ENCODE measurements around the gene ERVFRD-1.

Gene ERVFRD-1

GRCh38 chr6:11094941-11095340 is 16.6 kb downstream of the ERVFRD-1 start:
- Histone ChIP-seq H3K9me2 (replicated peaks; ENCODE audit: insufficient read depth, low read length) (no peaks in the 10 kb centered on the region), H3K36me3 (replicated peaks; ENCODE audit: insufficient read depth, low read length) (no peaks in the 10 kb centered on the region; the same call in 1 of the 2 replicates), H4K20me1 (ENCODE audit: insufficient read depth, low read length) (no peaks in the 10 kb centered on the region), H3F3A (ENCODE audit: insufficient read depth, low read length) (peaks cover 26% of the 10 kb centered on the region), H3K9me3 (replicated peaks; ENCODE audit: insufficient read depth, low read length) (no peaks in the 10 kb centered on the region), H3K79me2 (ENCODE audit: low read length) (peaks cover 57% of the 10 kb centered on the region), H3K4me1 (ENCODE audit: low read length) (peaks cover 21% of the 10 kb centered on the region), H3K27me3 (replicated peaks; ENCODE audit: insufficient read depth, low read length) (no peaks in the 10 kb centered on the region), H3K4me2 (ENCODE audit: low read depth, low read length) (peak overlapping the region; percentile 92), H3K9ac (ENCODE audit: low read length) (peak overlapping the region; percentile 93), H3K27ac (ENCODE audit: low read length) (peak overlapping the region; percentile 92), H3K4me3 (ENCODE audit: low read length) (peak overlapping the region; percentile 97), H2AFZ (ENCODE audit: low read length) (peak overlapping the region; percentile 88)
- TF ChIP-seq, protein P1, sequence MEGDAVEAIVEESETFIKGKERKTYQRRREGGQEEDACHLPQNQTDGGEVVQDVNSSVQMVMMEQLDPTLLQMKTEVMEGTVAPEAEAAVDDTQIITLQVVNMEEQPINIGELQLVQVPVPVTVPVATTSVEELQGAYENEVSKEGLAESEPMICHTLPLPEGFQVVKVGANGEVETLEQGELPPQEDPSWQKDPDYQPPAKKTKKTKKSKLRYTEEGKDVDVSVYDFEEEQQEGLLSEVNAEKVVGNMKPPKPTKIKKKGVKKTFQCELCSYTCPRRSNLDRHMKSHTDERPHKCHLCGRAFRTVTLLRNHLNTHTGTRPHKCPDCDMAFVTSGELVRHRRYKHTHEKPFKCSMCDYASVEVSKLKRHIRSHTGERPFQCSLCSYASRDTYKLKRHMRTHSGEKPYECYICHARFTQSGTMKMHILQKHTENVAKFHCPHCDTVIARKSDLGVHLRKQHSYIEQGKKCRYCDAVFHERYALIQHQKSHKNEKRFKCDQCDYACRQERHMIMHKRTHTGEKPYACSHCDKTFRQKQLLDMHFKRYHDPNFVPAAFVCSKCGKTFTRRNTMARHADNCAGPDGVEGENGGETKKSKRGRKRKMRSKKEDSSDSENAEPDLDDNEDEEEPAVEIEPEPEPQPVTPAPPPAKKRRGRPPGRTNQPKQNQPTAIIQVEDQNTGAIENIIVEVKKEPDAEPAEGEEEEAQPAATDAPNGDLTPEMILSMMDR (IDR thresholded peaks at IDR 0.05; ENCODE audit: low read length): no peak
- TF ChIP-seq EZH2 (optimal IDR thresholded peaks at IDR 0.05; ENCODE audit: low read depth, low read length) (no peak), EZH2phosphoT487 (IDR thresholded peaks at IDR 0.05; ENCODE audit: low read length) (no peak)
- no peak for DNase-seq

DNA sequence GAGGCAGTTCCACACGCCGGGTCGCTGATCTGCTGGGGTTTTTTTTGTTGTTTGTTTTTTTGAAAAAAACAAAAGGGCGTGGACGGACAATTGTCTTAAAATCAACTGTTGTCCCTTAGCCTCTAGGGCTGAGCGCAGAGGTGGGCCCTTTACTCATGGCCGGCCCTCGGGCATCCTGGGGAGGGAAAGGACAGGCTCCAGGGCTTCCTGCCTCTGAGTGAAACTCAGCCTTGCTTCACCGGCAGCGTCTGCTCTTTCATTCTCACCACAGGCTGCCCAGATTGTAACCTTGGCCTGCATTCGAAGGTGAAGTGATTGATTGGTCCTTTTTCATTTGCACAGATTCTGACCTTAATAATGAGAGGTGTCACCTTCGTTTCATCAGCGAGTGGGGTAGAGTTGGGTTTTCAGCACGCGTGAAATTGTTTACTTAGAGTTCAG is 17.1 kb downstream of the ERVFRD-1 start:
- no peak for TF ChIP-seq EZH2phosphoT487 (IDR thresholded peaks at IDR 0.05; ENCODE audit: low read length)
- no peak for TF ChIP-seq EZH2 (optimal IDR thresholded peaks at IDR 0.05; ENCODE audit: low read depth, low read length)
- TF ChIP-seq, protein P1 (IDR thresholded peaks at IDR 0.05; ENCODE audit: low read length): no peak
- Histone ChIP-seq H4K20me1 (ENCODE audit: insufficient read depth, low read length) (no peaks in the 10 kb centered on the region), H3K4me2 (ENCODE audit: low read depth, low read length) (peak overlapping the region; percentile 92), H3K9ac (ENCODE audit: low read length) (peak overlapping the region; percentile 93), H3K27ac (ENCODE audit: low read length) (peak overlapping the region; percentile 92), H2AFZ (ENCODE audit: low read length) (peak overlapping the region; percentile 88), H3K9me2 (replicated peaks; ENCODE audit: insufficient read depth, low read length) (no peaks in the 10 kb centered on the region), H3K4me1 (ENCODE audit: low read length) (peaks cover 21% of the 10 kb centered on the region), H3K4me3 (ENCODE audit: low read length) (peak overlapping the region; percentile 97), H3F3A (ENCODE audit: insufficient read depth, low read length) (peaks cover 26% of the 10 kb centered on the region), H3K79me2 (ENCODE audit: low read length) (peaks cover 52% of the 10 kb centered on the region), H3K36me3 (replicated peaks; ENCODE audit: insufficient read depth, low read length) (no peaks in the 10 kb centered on the region; the same call in 1 of the 2 replicates), H3K9me3 (replicated peaks; ENCODE audit: insufficient read depth, low read length) (no peaks in the 10 kb centered on the region), H3K27me3 (replicated peaks; ENCODE audit: insufficient read depth, low read length) (no peaks in the 10 kb centered on the region)
- DNase-seq: peak; percentile 67

DNA sequence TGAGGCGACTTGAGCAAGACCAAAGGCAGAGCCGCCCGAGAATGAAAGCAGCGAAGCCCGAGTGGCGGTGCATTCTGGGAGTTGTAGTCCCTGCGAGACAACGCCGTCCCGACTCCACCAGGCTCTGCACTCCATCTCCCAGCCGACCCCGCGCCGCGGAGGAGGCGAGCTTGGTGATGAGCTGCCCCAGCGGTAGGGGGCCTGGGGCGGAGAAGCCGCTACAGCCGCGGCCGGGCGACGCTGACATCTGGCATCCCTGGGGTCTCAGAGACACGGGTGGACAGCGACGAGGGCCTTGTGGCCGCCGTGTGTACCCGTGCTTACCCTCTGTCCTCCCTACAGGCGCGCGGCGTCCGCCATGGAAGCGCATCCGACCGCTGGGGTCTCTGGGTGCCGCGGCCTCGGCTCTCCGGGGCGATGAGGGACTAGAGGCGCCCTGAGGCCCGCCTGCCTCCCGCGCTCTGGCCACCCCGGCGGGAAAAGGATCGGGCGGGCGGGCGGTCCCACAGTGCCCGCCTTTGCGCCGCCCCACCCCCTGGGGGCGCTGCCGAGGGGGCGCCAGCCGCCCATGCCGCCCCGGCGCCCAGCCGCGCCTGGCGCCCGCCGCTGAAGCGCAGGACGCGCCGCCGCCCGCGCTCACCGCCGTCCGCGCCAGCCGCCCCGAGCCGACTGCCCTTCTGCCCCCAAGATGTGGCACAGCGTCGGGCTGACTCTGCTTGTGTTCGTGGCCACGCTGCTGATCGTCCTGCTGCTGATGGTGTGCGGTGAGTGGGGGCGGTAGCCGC is 17.7 kb downstream of the ERVFRD-1 start, which contains the start of gene SMIM13:
SMIM13 (plus strand) TSS at position 209 of the 785 bp plus-strand sequence; CDS start at position 689, 480 bp downstream.
- TF ChIP-seq, protein P1 (IDR thresholded peaks at IDR 0.05; ENCODE audit: low read length): peak; percentile 24
- no peak for TF ChIP-seq EZH2 (optimal IDR thresholded peaks at IDR 0.05; ENCODE audit: low read depth, low read length)
- Histone ChIP-seq H3K79me2 (ENCODE audit: low read length) (peaks cover 46% of the 10 kb centered on the region), H3K9me2 (replicated peaks; ENCODE audit: insufficient read depth, low read length) (no peaks in the 10 kb centered on the region), H3K27me3 (replicated peaks; ENCODE audit: insufficient read depth, low read length) (no peaks in the 10 kb centered on the region), H3K4me2 (ENCODE audit: low read depth, low read length) (peak within 1 kb of the TSS; percentile 92), H4K20me1 (ENCODE audit: insufficient read depth, low read length) (no peaks in the 10 kb centered on the region), H3K4me1 (ENCODE audit: low read length) (peaks cover 21% of the 10 kb centered on the region), H3K4me3 (ENCODE audit: low read length) (peak within 1 kb of the TSS; percentile 97), H3K27ac (ENCODE audit: low read length) (peak within 1 kb of the TSS; percentile 92), H3K9ac (ENCODE audit: low read length) (peak within 1 kb of the TSS; percentile 98), H3F3A (ENCODE audit: insufficient read depth, low read length) (peaks cover 26% of the 10 kb centered on the region), H3K36me3 (replicated peaks; ENCODE audit: insufficient read depth, low read length) (no peaks in the 10 kb centered on the region; the same call in 1 of the 2 replicates), H2AFZ (ENCODE audit: low read length) (peak within 1 kb of the TSS; percentile 97), H3K9me3 (replicated peaks; ENCODE audit: insufficient read depth, low read length) (no peaks in the 10 kb centered on the region)
- DNase-seq: peak; percentile 97

Measured in MM.1S (cell line).